Stomach (tissue), 9 donors: ENCODE measurements around the gene LIN52. TPM values are rescaled to one million over a fixed set of nuclear protein-coding genes. Genes with fewer than 3 reads are reported as not detected.

Experiments used
- DNase-seq, 2 donors: peaks; one replicate each; pipeline versions ENCODE4 v3.0.0 to v3.0.0-alpha.2; 2013 to 2019
- H3K27ac ChIP-seq, 5 donors: fragments of 200-600 bp in 4 of 5; sonication (generic) in 4 of 5; one replicate each; pipeline ENCODE4 v1.5.1; 2013 to 2019; ENCODE audit warnings: mild to moderate bottlenecking in 1 of 5, moderate library complexity in 1 of 5
- H3K27me3 ChIP-seq, 3 donors: fragments of 200-600 bp; sonication (generic); one replicate each; pipeline ENCODE4 v1.5.1; 2017 to 2019; ENCODE audit warnings: mixed run types in 1 of 3
- H3K36me3 ChIP-seq, 4 donors: fragments of 200-600 bp; sonication (generic); 1 replicate in 3 of 4; 2 replicates in 1 of 4; pipeline ENCODE4 v1.5.1; 2016 to 2019
- H3K4me1 ChIP-seq, 4 donors: fragments of 200-600 bp; sonication (generic); one replicate each; pipeline ENCODE4 v1.5.1; 2016 to 2019
- H3K4me3 ChIP-seq, 4 donors: fragments of 200-600 bp; sonication (generic) in 3 of 4; one replicate each; pipeline ENCODE4 v1.5.1; 2016 to 2019; ENCODE audit warnings: mild to moderate bottlenecking in 1 of 4
- H3K9me3 ChIP-seq, 4 donors: fragments of 200-600 bp; sonication (generic); one replicate each; pipeline ENCODE4 v1.5.1; 2016 to 2019
- EP300 ChIP-seq: sonication (generic); formaldehyde crosslinking; IDR thresholded peaks from one replicate; pipeline ENCODE4 v1.6.1; 2017; ENCODE audit warnings: antibody characterized with exemption
- POLR2A ChIP-seq, 4 donors: fragments of 450-650 bp; IDR thresholded peaks; one replicate each; pipeline ENCODE4 v1.6.1; 2016; ENCODE audit warnings: antibody characterized with exemption in 4 of 4, control low read depth in 2 of 4, mild to moderate bottlenecking in 1 of 4, moderate library complexity in 1 of 4
- POLR2AphosphoS5 ChIP-seq, 3 donors: sonication (generic); formaldehyde crosslinking; IDR thresholded peaks; one replicate each; pipeline ENCODE4 v1.6.1; 2016; ENCODE audit warnings: antibody characterized with exemption in 3 of 3
- WGBS, 5 donors: extraction: QIAGEN DNeasy Blood & Tissue Kit in 3 of 5; methylation state at CpG; one replicate each; pipeline versions ENCODE4 v1.1.5 to v1.1.7; 2013 to 2018; 5-methylcytosine and 5-hydroxymethylcytosine counted together
- intact Hi-C: fragments of 100-400 bp; cut with DNase I; formaldehyde crosslinking; loops from one replicate; pipeline ENCODE4 v1.15.1; 2023; ENCODE audit warnings: low total_unique reads
- polyA plus RNA-seq, 3 donors: library from polyadenylated mRNA; stranded (reverse); fragments of 200-250 nt; gene quantifications; one replicate each; pipeline ENCODE4 v1.2.3, GENCODE V29; 2013
- small RNA-seq, 4 donors: library from RNA; depleted of rRNA; stranded (forward); fragments of <200 nt; gene quantifications; one replicate each; pipeline ENCODE3, GENCODE V24; 2016
- total RNA-seq, 5 donors: library from RNA; depleted of rRNA; stranded (reverse); fragments of >200 nt; gene quantifications; one replicate each; pipeline versions ENCODE4 v1.1.0 to v1.2.3, GENCODE V29; 2014 to 2016
- TF ChIP-seq, protein P1 (sequence below), 7 experiments: fragments of 450-650 bp in 4 of 7; fragments of 200-600 bp in 3 of 7; sonication (generic) in 3 of 7; IDR thresholded peaks; one replicate each; pipeline ENCODE4 v1.5.1; 2016 to 2019; ENCODE audit warnings: antibody characterized with exemption in 7 of 7, control low read depth in 2 of 7, mild to moderate bottlenecking in 1 of 7
- donor health status: healthy with polysubstance abuse.
- donor health status: Bipolar disorder and iron deficiency.
- donor health status: healthy.

LIN52 gene
- total and polyA plus RNA-seq, 8 donors: 0.87 to 16.7 (median 6.9) TPM

DNA sequence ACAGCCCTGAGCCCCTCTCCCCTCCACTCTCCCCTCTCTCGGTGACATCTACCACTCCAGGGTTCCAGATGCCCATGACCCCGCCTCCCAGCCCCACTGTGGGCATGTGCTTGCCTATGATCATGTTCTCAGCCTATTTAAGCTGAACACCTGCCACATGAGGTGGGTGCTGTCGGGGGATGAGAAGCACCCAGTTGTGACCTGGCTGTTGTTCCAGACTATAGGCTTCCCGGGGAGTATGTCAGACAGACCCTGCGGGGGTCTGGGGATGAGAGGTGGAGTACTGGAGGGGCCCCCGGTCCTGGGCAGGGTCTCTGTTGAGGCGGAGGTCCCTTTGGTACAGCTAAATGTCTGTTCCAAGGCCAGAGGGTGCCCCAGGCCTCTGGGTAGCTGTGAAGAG, 160.5 kb downstream of the LIN52 start:
- H3K4me3 ChIP-seq: no peak overlapping the region
- no peaks in the 10 kb centered on the region for H3K9me3 ChIP-seq
- H3K36me3 ChIP-seq: no peaks in the 10 kb centered on the region
- intact Hi-C loops: no loop called here
- TF ChIP-seq POLR2AphosphoS5 (IDR thresholded peaks at IDR 0.05) (no peak), POLR2A (IDR thresholded peaks at IDR 0.05) (no peak), EP300 (no peak)
- TF ChIP-seq, protein P1, sequence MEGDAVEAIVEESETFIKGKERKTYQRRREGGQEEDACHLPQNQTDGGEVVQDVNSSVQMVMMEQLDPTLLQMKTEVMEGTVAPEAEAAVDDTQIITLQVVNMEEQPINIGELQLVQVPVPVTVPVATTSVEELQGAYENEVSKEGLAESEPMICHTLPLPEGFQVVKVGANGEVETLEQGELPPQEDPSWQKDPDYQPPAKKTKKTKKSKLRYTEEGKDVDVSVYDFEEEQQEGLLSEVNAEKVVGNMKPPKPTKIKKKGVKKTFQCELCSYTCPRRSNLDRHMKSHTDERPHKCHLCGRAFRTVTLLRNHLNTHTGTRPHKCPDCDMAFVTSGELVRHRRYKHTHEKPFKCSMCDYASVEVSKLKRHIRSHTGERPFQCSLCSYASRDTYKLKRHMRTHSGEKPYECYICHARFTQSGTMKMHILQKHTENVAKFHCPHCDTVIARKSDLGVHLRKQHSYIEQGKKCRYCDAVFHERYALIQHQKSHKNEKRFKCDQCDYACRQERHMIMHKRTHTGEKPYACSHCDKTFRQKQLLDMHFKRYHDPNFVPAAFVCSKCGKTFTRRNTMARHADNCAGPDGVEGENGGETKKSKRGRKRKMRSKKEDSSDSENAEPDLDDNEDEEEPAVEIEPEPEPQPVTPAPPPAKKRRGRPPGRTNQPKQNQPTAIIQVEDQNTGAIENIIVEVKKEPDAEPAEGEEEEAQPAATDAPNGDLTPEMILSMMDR (IDR thresholded peaks at IDR 0.05): no peak
- H3K27me3 ChIP-seq: peaks cover 8 to 89% (median 66%) of the 10 kb centered on the region in 3 donors
- DNase-seq: no peak
- 21 to 71% (median 57%) methylated on average over 2 to 7 of the region's 7 CpGs for WGBS, 5 donors
- H3K27ac ChIP-seq: no peak overlapping the region
- H3K4me1 ChIP-seq: peaks cover 15 to 21% (median 20%) of the 10 kb centered on the region in 4 donors

- Histone ChIP-seq H3K9me3 (no peaks in the 10 kb centered on the region), H3K27ac (no peak overlapping the region), H3K4me1 (peaks cover 2 to 13% (median 10%) of the 10 kb centered on the region in 4 donors), H3K4me3 (no peak overlapping the region), H3K27me3 (peaks cover 3 to 76% (median 53%) of the 10 kb centered on the region in 3 donors), H3K36me3 (no peaks in the 10 kb centered on the region)
- TF ChIP-seq EP300 (no peak), POLR2A (IDR thresholded peaks at IDR 0.05) (no peak), POLR2AphosphoS5 (IDR thresholded peaks at IDR 0.05) (no peak)
- TF ChIP-seq, protein P1 (IDR thresholded peaks at IDR 0.05): no peak
- no peak for DNase-seq
- intact Hi-C loops: no loop called here
- WGBS, 5 donors: 53 to 59% (median 57%) methylated on average over 8 of the region's 8 CpGs
These were observed 161.8 kb downstream of the LIN52 start for GRCh38 chr14:74246542-74246941.

- no peak for DNase-seq
- peaks cover 0 to 74% (median 38%) of the 10 kb centered on the region in 3 donors for H3K27me3 ChIP-seq
- peaks cover 0 to 8% (median 4%) of the 10 kb centered on the region in 4 donors for H3K4me1 ChIP-seq
- H3K36me3 ChIP-seq: no peaks in the 10 kb centered on the region
- TF ChIP-seq POLR2A (IDR thresholded peaks at IDR 0.05) (no peak), POLR2AphosphoS5 (IDR thresholded peaks at IDR 0.05) (no peak), EP300 (no peak)
- TF ChIP-seq, protein P1 (IDR thresholded peaks at IDR 0.05): no peak
- H3K27ac ChIP-seq: no peak overlapping the region
- 51 to 69% (median 60%) methylated on average over 6 of the region's 6 CpGs for WGBS, 5 donors
- intact Hi-C loops: no loop called here
- no peak overlapping the region for H3K4me3 ChIP-seq
- no peaks in the 10 kb centered on the region for H3K9me3 ChIP-seq
These were observed 163.3 kb downstream of the LIN52 start for GRCh38 chr14:74248017-74248416.

GRCh38 chr14:74249433-74250375, 164.9 kb downstream of the LIN52 start:
- no peaks in the 10 kb centered on the region for H3K9me3 ChIP-seq
- H3K27ac ChIP-seq: no peak overlapping the region
- intact Hi-C loops: no loop called here
- no peaks in the 10 kb centered on the region for H3K36me3 ChIP-seq
- TF ChIP-seq POLR2A (IDR thresholded peaks at IDR 0.05): no peak
- TF ChIP-seq, protein P1 (IDR thresholded peaks at IDR 0.05): no peak
- TF ChIP-seq EP300: no peak
- no peak for TF ChIP-seq POLR2AphosphoS5 (IDR thresholded peaks at IDR 0.05)
- H3K4me1 ChIP-seq: peaks cover 0 to 8% (median 4%) of the 10 kb centered on the region in 4 donors
- peaks cover 0 to 64% (median 24%) of the 10 kb centered on the region in 3 donors for H3K27me3 ChIP-seq
- no peak overlapping the region for H3K4me3 ChIP-seq
- 55 to 71% (median 61%) methylated on average over 12 of the region's 12 CpGs for WGBS, 5 donors
- no peak for DNase-seq

Small RNAs within 50 kb of the gene (small RNA-seq; reads per million reads assigned to genes)
- 0 reads per million in 4 donors for gene AC006349.1
- gene RN7SL530P: 0 to 0.14 (median 0) reads per million in 4 donors

Other genes with a start within 250 kb of the LIN52 start
- 10 to 100 TPM in 1 of 5 donors, 1 to 10 TPM in 3, under 1 TPM in 1; 0.58 to 17.0 (median 7.7) TPM for gene PTGR2, start 233.1 kb upstream of the LIN52 start, total RNA-seq
- gene PTGR2, start 233.1 kb upstream of the LIN52 start, polyA plus RNA-seq: 1 to 10 TPM; 4.5 to 5.5 (median 4.7) TPM
- 100 to 1,000 TPM in 1 of 5 donors, 10 to 100 TPM in 4; 44.8 to 183 (median 58.8) TPM for gene ZNF410, start 198.1 kb upstream of the LIN52 start, total RNA-seq
- 10 to 100 TPM; 21.4 to 35.4 (median 25.7) TPM for gene ZNF410, start 198.1 kb upstream of the LIN52 start, polyA plus RNA-seq
- 1 to 10 TPM in 3 of 5 donors, under 1 TPM in 1, not detected in 1; 0.58 to 5.4 (median 3.4) TPM for gene FAM161B, start 134.9 kb upstream of the LIN52 start, total RNA-seq
- gene FAM161B, start 134.9 kb upstream of the LIN52 start, polyA plus RNA-seq: 1 to 10 TPM; 1.9 to 2.1 (median 1.9) TPM
- 10 to 100 TPM; 10.5 to 83.0 (median 27.0) TPM for gene COQ6, start 134.7 kb upstream of the LIN52 start, total RNA-seq
- gene COQ6, start 134.7 kb upstream of the LIN52 start, polyA plus RNA-seq: 10 to 100 TPM; 13.9 to 17.8 (median 15.7) TPM
- 10 to 100 TPM in 4 of 5 donors, 1 to 10 TPM in 1; 9.1 to 58.3 (median 48.1) TPM for gene ENTPD5, start 65.7 kb upstream of the LIN52 start, total RNA-seq
- gene ENTPD5, start 65.7 kb upstream of the LIN52 start, polyA plus RNA-seq: 1 to 10 TPM; 4.3 to 5.5 (median 5.0) TPM
- 10 to 100 TPM in 1 of 5 donors, 1 to 10 TPM in 2, not detected in 2; 1.8 to 13.0 (median 2.0) TPM for gene BBOF1, start 65.6 kb upstream of the LIN52 start, total RNA-seq
- gene BBOF1, start 65.6 kb upstream of the LIN52 start, polyA plus RNA-seq: 1 to 10 TPM; 3.9 to 6.4 (median 4.1) TPM
- gene ALDH6A1, start 503 bp upstream of the LIN52 start, total RNA-seq: 10 to 100 TPM in 3 of 5 donors, 1 to 10 TPM in 2; 4.7 to 45.5 (median 23.9) TPM
- 10 to 100 TPM in 2 of 3 donors, 1 to 10 TPM in 1; 9.5 to 19.1 (median 14.8) TPM for gene ALDH6A1, start 503 bp upstream of the LIN52 start, polyA plus RNA-seq
- gene VSX2, start 154.5 kb downstream of the LIN52 start, total RNA-seq: not detected
- gene VSX2, start 154.5 kb downstream of the LIN52 start, polyA plus RNA-seq: not detected
- gene ABCD4, start 218.0 kb downstream of the LIN52 start, total RNA-seq: 100 to 1,000 TPM in 1 of 5 donors, 10 to 100 TPM in 4; 31.3 to 108 (median 44.3) TPM
- gene ABCD4, start 218.0 kb downstream of the LIN52 start, polyA plus RNA-seq: 10 to 100 TPM; 18.1 to 32.1 (median 19.7) TPM